Keratinocyte (primary cell): Measurements from ENCODE around the gene CCN6. TPM values are rescaled to one million over a fixed set of nuclear protein-coding genes. Genes with fewer than 3 reads are reported as not detected.

Experiments used
- DNase-seq: peaks from one replicate; pipeline ENCODE4 v3.0.0-alpha.2; 2011; ENCODE audit warnings: low read depth, missing footprints, low spot score
- FAIRE-seq: peaks from 2 replicates; lab custom pipeline; 2011; peaks lifted over from hg19 to GRCh38; lab: Jason Lieb, UNC
- H2AFZ ChIP-seq: 2 replicates; pipeline ENCODE4 v1.6.0; 2012; ENCODE audit warnings: low read length, control low read depth, inconsistent platforms; ENCODE audit not compliant: control insufficient read depth
- H3K27ac ChIP-seq: 2 replicates; pipeline ENCODE4 v1.5.1; 2011; ENCODE audit warnings: low read length; ENCODE audit not compliant: control insufficient read depth, insufficient read depth
- H3K27me3 ChIP-seq: 3 replicates; pipeline ENCODE4 v1.6.0; 2011; ENCODE audit warnings: low read length; ENCODE audit not compliant: control insufficient read depth, insufficient read depth; ENCODE audit errors: extremely low read depth
- H3K36me3 ChIP-seq, 2 experiments: 2 replicates in 1 of 2; 3 replicates in 1 of 2; pipeline ENCODE4 v1.5.1; 2011; ENCODE audit warnings: low read length in 2 of 2, mild to moderate bottlenecking in 1 of 2; ENCODE audit not compliant: control insufficient read depth in 2 of 2, insufficient read depth in 2 of 2; ENCODE audit errors: extremely low read depth in 1 of 2
- H3K4me1 ChIP-seq: 3 replicates; pipeline ENCODE4 v1.5.1; 2011; ENCODE audit warnings: low read length; ENCODE audit not compliant: control insufficient read depth, insufficient read depth; ENCODE audit errors: extremely low read depth
- H3K4me2 ChIP-seq: 3 replicates; pipeline ENCODE4 v1.6.0; 2011; ENCODE audit warnings: low read depth, low read length; ENCODE audit not compliant: control insufficient read depth, insufficient read depth; ENCODE audit errors: extremely low read depth
- H3K4me3 ChIP-seq, 3 experiments: fragments of 200-600 bp in 1 of 3; sonication (generic) in 1 of 3; 2 replicates in 2 of 3; 3 replicates in 1 of 3; pipeline ENCODE4 v1.5.1; 2011 to 2016; ENCODE audit warnings: low read length in 3 of 3, mild to moderate bottlenecking in 3 of 3, control low read depth in 2 of 3, inconsistent platforms in 1 of 3, low read depth in 1 of 3, mixed read lengths in 1 of 3, mixed run types in 1 of 3, moderate library complexity in 1 of 3; ENCODE audit not compliant: control insufficient read depth in 2 of 3, insufficient read depth in 2 of 3; ENCODE audit errors: extremely low read depth in 1 of 3
- H3K79me2 ChIP-seq: 2 replicates; pipeline ENCODE4 v1.6.0; 2012; ENCODE audit warnings: low read length; ENCODE audit not compliant: control insufficient read depth, insufficient read depth
- H3K9ac ChIP-seq: 3 replicates; pipeline ENCODE4 v1.6.0; 2011; ENCODE audit warnings: low read length; ENCODE audit not compliant: control insufficient read depth, insufficient read depth; ENCODE audit errors: extremely low read depth
- H3K9me1 ChIP-seq: 3 replicates; pipeline ENCODE4 v1.6.0; 2011; ENCODE audit warnings: low read length; ENCODE audit not compliant: control insufficient read depth, insufficient read depth; ENCODE audit errors: extremely low read depth
- H3K9me3 ChIP-seq: 2 replicates; pipeline ENCODE4 v1.5.1; 2012; ENCODE audit warnings: low read depth, low read length; ENCODE audit not compliant: control insufficient read depth
- H4K20me1 ChIP-seq: 3 replicates; pipeline ENCODE4 v1.6.0; 2011; ENCODE audit warnings: low read length; ENCODE audit not compliant: control insufficient read depth, insufficient read depth; ENCODE audit errors: extremely low read depth
- EZH2 ChIP-seq: IDR thresholded peaks from one replicate; pipeline ENCODE4 v1.6.1; 2012; ENCODE audit warnings: inconsistent platforms, mild to moderate bottlenecking, low read length, moderate library complexity
- dilution Hi-C: fragments of 300-500 bp; cut with MboI; formaldehyde crosslinking; loops from one replicate; pipeline ENCODE4 v1.7.0; 2020; ENCODE audit warnings: low sequenced_read_pairs; ENCODE audit not compliant: extremely low pct_ligation_motif_present
- polyA plus RNA-seq, 5 experiments: library from polyadenylated mRNA; depleted of rRNA in 3 of 5; stranded (reverse) in 3 of 5; stranded (forward) in 1 of 5; unstranded in 1 of 5; fragments of >200 nt; gene quantifications; 1 replicate in 1 of 5; 2 replicates in 3 of 5; 3 replicates in 1 of 5; pipeline versions ENCODE4 v1.2.1 to v1.2.3, GENCODE V29; 2011 to 2012; ENCODE audit warnings: missing spikeins in 2 of 5, low read depth in 1 of 5, low replicate concordance in 1 of 5
- TF ChIP-seq, protein P1 (sequence below), 3 experiments: IDR thresholded peaks in 1 of 3; conservative IDR thresholded peaks in 1 of 3; optimal IDR thresholded peaks in 1 of 3; 2 replicates in 2 of 3; 3 replicates in 1 of 3; pipeline versions ENCODE3 to v1.5.1; 2011; ENCODE audit warnings: low read length in 3 of 3, mild to moderate bottlenecking in 3 of 3, moderate library complexity in 2 of 3, control low read depth in 1 of 3, inconsistent platforms in 1 of 3; ENCODE audit not compliant: insufficient read depth in 2 of 3; ENCODE audit errors: extremely low read depth in 1 of 3

CCN6 gene
- polyA plus RNA-seq, 1 donor (not counting 4 experiments of a cell fraction or from before 2014, with no cell fraction given): 0.90 TPM

DNA sequence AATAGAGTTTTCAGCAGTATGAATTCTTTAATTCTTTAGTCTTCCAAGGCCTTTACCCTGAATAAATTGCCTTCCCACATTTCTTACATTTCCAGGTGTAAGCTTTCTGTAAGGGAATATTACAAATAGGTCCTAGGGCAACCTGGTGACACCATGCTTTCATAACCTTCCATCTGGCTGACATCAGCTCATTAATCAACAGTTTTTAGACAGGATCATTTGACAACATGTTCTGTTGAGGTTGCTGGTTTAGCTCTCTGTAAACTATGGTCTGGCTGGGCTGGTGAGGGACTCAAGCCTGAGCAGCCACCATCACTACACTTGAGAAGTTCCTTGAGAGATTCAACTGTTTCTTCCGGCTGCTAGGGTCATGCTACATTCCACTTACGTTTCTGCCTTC lies 52.7 kb downstream of the CCN6 start:
- Histone ChIP-seq H2AFZ (no peak overlapping the region), H3K9me3 (no peaks in the 10 kb centered on the region), H3K4me2 (no peak overlapping the region), H3K27ac (no peak overlapping the region), H3K27me3 (no peaks in the 10 kb centered on the region), H3K9ac (no peak overlapping the region), H3K36me3 (no peaks in the 10 kb centered on the region), H3K4me3 (no peak overlapping the region), H3K79me2 (no peaks in the 10 kb centered on the region), H4K20me1 (no peaks in the 10 kb centered on the region), H3K9me1 (no peaks in the 10 kb centered on the region), H3K4me1 (no peaks in the 10 kb centered on the region)
- no peak for TF ChIP-seq EZH2
- TF ChIP-seq, protein P1, sequence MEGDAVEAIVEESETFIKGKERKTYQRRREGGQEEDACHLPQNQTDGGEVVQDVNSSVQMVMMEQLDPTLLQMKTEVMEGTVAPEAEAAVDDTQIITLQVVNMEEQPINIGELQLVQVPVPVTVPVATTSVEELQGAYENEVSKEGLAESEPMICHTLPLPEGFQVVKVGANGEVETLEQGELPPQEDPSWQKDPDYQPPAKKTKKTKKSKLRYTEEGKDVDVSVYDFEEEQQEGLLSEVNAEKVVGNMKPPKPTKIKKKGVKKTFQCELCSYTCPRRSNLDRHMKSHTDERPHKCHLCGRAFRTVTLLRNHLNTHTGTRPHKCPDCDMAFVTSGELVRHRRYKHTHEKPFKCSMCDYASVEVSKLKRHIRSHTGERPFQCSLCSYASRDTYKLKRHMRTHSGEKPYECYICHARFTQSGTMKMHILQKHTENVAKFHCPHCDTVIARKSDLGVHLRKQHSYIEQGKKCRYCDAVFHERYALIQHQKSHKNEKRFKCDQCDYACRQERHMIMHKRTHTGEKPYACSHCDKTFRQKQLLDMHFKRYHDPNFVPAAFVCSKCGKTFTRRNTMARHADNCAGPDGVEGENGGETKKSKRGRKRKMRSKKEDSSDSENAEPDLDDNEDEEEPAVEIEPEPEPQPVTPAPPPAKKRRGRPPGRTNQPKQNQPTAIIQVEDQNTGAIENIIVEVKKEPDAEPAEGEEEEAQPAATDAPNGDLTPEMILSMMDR (optimal IDR thresholded peaks at IDR 0.05 in 1 of 3, IDR thresholded peaks at IDR 0.05 in 1 of 3, conservative IDR thresholded peaks at IDR 0.05 in 1 of 3; ENCODE audit: extremely low read depth in 1 of 3, insufficient read depth in 2 of 3, low read length in 3 of 3): no peak
- FAIRE-seq (no peak), DNase-seq (no peak)
- dilution Hi-C loops: no loop called here

DNA sequence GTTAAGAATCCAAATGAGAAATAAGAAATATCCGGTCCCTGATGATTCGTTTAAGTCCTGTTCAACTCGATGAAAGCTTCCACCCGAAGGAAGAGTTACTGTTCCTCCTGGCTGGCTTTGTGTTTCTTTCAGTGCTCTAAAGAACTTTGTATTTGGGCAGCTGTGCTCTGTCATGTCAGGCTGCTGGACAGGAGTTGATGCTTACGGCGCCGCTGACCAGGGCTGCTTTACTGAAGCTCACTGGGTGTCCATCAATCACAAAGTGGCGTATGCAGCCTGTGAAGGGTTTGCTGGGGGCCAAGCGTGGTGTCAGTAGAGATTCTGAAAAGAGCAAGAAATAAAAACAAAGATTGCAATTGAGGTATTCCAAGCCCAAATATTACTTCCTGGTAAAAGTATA lies 55.4 kb downstream of the CCN6 start:
- Histone ChIP-seq H3K4me2 (no peak overlapping the region), H3K4me3 (no peak overlapping the region), H3K27ac (no peak overlapping the region), H3K36me3 (no peaks in the 10 kb centered on the region), H3K27me3 (no peaks in the 10 kb centered on the region), H3K4me1 (no peaks in the 10 kb centered on the region), H3K9ac (no peak overlapping the region), H3K79me2 (no peaks in the 10 kb centered on the region), H4K20me1 (no peaks in the 10 kb centered on the region), H3K9me1 (no peaks in the 10 kb centered on the region), H2AFZ (no peak overlapping the region), H3K9me3 (no peaks in the 10 kb centered on the region)
- TF ChIP-seq, protein P1 (optimal IDR thresholded peaks at IDR 0.05 in 1 of 3, IDR thresholded peaks at IDR 0.05 in 1 of 3, conservative IDR thresholded peaks at IDR 0.05 in 1 of 3; ENCODE audit: extremely low read depth in 1 of 3, insufficient read depth in 2 of 3, low read length in 3 of 3): no peak
- TF ChIP-seq EZH2: no peak
- dilution Hi-C loops: no loop called here
- no peak for DNase-seq
- no peak for FAIRE-seq
